Activated CD8-positive, alpha-beta T cell treated with anti-CD3 and anti-CD28 coated beads for 36 hours (primary cell): ENCODE data around the gene ARFGEF2. TPM values are rescaled to one million over a fixed set of nuclear protein-coding genes. Genes with fewer than 3 reads are reported as not detected.
"Not testable (repeated sequence)": the region's sequence is repeated elsewhere in the genome, so short reads cannot be mapped to it uniquely, and the experiment has no call there.

Experiments used
- ATAC-seq: fragments of 200-7000 bp; cut with Tn5 transposase; one replicate; pipeline ENCODE4 v1.10.0; 2021; ENCODE audit warnings: mild to moderate bottlenecking, moderate library complexity
- CTCF ChIA-PET: fragments of 350-600 bp; sonication (Branson Sonifier 250); formaldehyde crosslinking; loops from one replicate; lab custom pipeline; 2021; ENCODE audit warnings: antibody characterized with exemption; lab: Charles Lee
- POLR2A ChIA-PET: fragments of 350-600 bp; sonication (Branson Sonifier 250); formaldehyde crosslinking; loops from one replicate; lab custom pipeline; 2021; ENCODE audit warnings: antibody characterized with exemption; lab: Charles Lee
- DNase-seq: peaks from one replicate; pipeline ENCODE4 v3.0.0-alpha.2; 2020
- H3K27ac Mint-ChIP-seq: one replicate; pipeline ENCODE4 v1.8.0; 2021; ENCODE audit warnings: mild to moderate bottlenecking, mixed read lengths
- H3K27me3 Mint-ChIP-seq: one replicate; pipeline ENCODE4 v1.8.0; 2021; ENCODE audit warnings: mixed read lengths
- H3K36me3 Mint-ChIP-seq: one replicate; pipeline ENCODE4 v1.8.0; 2021; ENCODE audit warnings: low read depth, mixed read lengths
- H3K4me1 Mint-ChIP-seq: one replicate; pipeline ENCODE4 v1.8.0; 2021; ENCODE audit warnings: low read depth, mixed read lengths
- H3K4me3 Mint-ChIP-seq: one replicate; pipeline ENCODE4 v1.8.0; 2021; ENCODE audit warnings: mild to moderate bottlenecking, moderate library complexity, mixed read lengths
- H3K9me3 Mint-ChIP-seq: one replicate; pipeline ENCODE4 v1.8.0; 2021; ENCODE audit warnings: mixed read lengths
- CTCF ChIP-seq: fragments of 200-600 bp; IDR thresholded peaks from one replicate; pipeline ENCODE4 v1.8.0; 2022; ENCODE audit warnings: antibody characterized with exemption, mild to moderate bottlenecking
- intact Hi-C: fragments of 100-400 bp; cut with micrococcal nuclease; formaldehyde crosslinking; loops from one replicate; pipeline ENCODE4 v1.10.0; 2022
- total RNA-seq, 2 experiments: library from RNA; stranded (reverse); gene quantifications; one replicate each; pipeline ENCODE4 v1.2.3, GENCODE V29; 2021

ARFGEF2 gene
- total RNA-seq, 2 experiments from 2014 or later = 20.5 to 22.7 TPM

- H3K4me1 Mint-ChIP-seq = no peaks in the 10 kb centered on the region
- intact Hi-C loops = no loop called here
- DNase-seq = no peak
- ChIA-PET POLR2A (interaction anchor here (0.7 kb wide), 1 partner anchor 58 kb away, joined by 3 read pairs; no protein-coding TSS in a partner anchor), CTCF (no interaction called here)
- no peak for ATAC-seq
- H3K9me3 Mint-ChIP-seq = no peaks in the 10 kb centered on the region
- TF ChIP-seq CTCF = no peak
- H3K27ac Mint-ChIP-seq = no peak overlapping the region
- peaks cover 18% of the 10 kb centered on the region for H3K36me3 Mint-ChIP-seq
- no peak overlapping the region for H3K4me3 Mint-ChIP-seq
- no peaks in the 10 kb centered on the region for H3K27me3 Mint-ChIP-seq
These were observed 85.0 kb downstream of the ARFGEF2 start for GRCh38 chr20:49006446-49006980.

GRCh38 chr20:49009899-49010631 lies 88.6 kb downstream of the ARFGEF2 start:
- no peaks in the 10 kb centered on the region for H3K27me3 Mint-ChIP-seq
- peaks cover 27% of the 10 kb centered on the region for H3K36me3 Mint-ChIP-seq
- no peak for ATAC-seq
- POLR2A ChIA-PET = no interaction called here
- intact Hi-C loops = no loop called here
- no peaks in the 10 kb centered on the region for H3K9me3 Mint-ChIP-seq
- no peak overlapping the region for H3K4me3 Mint-ChIP-seq
- CTCF ChIA-PET = no interaction called here
- TF ChIP-seq CTCF = no peak
- H3K4me1 Mint-ChIP-seq = no peaks in the 10 kb centered on the region
- no peak overlapping the region for H3K27ac Mint-ChIP-seq
- DNase-seq = no peak

- CTCF ChIA-PET = no interaction called here
- H3K4me1 Mint-ChIP-seq = no peaks in the 10 kb centered on the region
- POLR2A ChIA-PET = no interaction called here
- no peak for ATAC-seq
- H3K27me3 Mint-ChIP-seq = no peaks in the 10 kb centered on the region
- no peaks in the 10 kb centered on the region for H3K9me3 Mint-ChIP-seq
- no peak overlapping the region for H3K27ac Mint-ChIP-seq
- intact Hi-C loops = no loop called here
- no peak for TF ChIP-seq CTCF
- no peak for DNase-seq
- H3K4me3 Mint-ChIP-seq = no peak overlapping the region
- H3K36me3 Mint-ChIP-seq = peaks cover 29% of the 10 kb centered on the region
These were observed 102.7 kb downstream of the ARFGEF2 start for GRCh38 chr20:49024220-49024619.

- H3K27ac Mint-ChIP-seq, DNase-seq, H3K4me3 Mint-ChIP-seq, intact Hi-C loops, ATAC-seq, H3K27me3 Mint-ChIP-seq, H3K9me3 Mint-ChIP-seq, H3K4me1 Mint-ChIP-seq: not testable (repeated sequence)
- ChIA-PET CTCF (interaction anchor here (1.1 to 1.9 kb wide), 3 partner anchors 16 to 407 kb away, joined by 3 to 4 read pairs (median 4); no protein-coding TSS in a partner anchor), POLR2A (interaction anchor here (0.7 kb wide), 1 partner anchor 12 kb away, joined by 3 read pairs; no protein-coding TSS in a partner anchor)
- peaks cover 29% of the 10 kb centered on the region for H3K36me3 Mint-ChIP-seq
These were observed 106.7 kb downstream of the ARFGEF2 start for GRCh38 chr20:49028177-49028576.

- no peak overlapping the region for H3K27ac Mint-ChIP-seq
- no peak for ATAC-seq
- no peak for DNase-seq
- no peak overlapping the region for H3K4me3 Mint-ChIP-seq
- no peaks in the 10 kb centered on the region for H3K4me1 Mint-ChIP-seq
- no peaks in the 10 kb centered on the region for H3K27me3 Mint-ChIP-seq
- ChIA-PET POLR2A (interaction anchor here (0.7 kb wide), 1 partner anchor 13 kb away, joined by 3 read pairs; no protein-coding TSS in a partner anchor), CTCF (interaction anchor here (0.6 to 1.9 kb wide), 5 partner anchors 9 to 234 kb away, joined by 3 to 4 read pairs (median 4); no protein-coding TSS in a partner anchor)
- intact Hi-C loops = no loop called here
- H3K36me3 Mint-ChIP-seq = peaks cover 32% of the 10 kb centered on the region
- H3K9me3 Mint-ChIP-seq = no peaks in the 10 kb centered on the region
- TF ChIP-seq CTCF = peak; percentile 32
These were observed 107.2 kb downstream of the ARFGEF2 start for GRCh38 chr20:49028684-49029083.
